Measurements from ENCODE around the gene DMRTA2.

The DMRTA2 gene

DNA sequence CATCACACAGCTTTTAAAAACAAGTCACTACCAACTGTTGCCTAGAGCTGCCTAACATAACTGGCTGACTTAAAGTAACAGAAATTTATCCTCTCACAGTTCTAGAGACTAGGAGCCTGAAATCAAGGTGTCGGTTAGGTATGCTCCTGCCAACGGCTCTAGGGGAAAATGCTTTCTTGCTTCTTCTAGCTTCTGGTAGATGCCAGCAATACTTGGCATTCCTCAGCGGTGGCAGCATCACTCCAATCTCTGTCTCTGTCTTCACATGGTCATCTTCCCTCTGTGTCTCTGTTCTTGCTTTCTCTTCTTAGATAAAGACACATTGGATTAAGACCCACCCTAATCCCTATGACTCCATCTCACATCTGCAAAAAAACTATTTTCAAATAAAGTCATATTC lies 51.5 kb downstream of the DMRTA2 start:
- no peak for DNase-seq

DNA sequence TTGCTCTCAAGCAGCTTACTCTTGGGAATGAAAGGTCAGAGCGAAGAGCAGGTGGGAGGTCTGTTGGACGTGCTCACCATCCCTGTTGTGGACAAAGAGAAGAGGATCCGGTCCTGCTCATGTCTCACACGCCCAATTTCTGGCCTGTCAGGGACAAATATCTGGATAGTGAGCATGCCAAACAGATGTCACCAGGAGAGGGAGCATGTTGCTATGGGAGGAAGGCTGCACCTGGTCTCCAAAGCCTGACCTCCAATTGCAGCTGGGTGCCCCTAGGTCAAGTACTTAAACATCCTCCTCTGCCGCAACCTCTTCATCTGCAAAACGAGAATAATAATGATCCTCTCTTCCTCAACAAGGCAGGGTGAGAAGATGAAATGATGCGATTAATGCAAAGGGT lies 53.4 kb downstream of the DMRTA2 start:
- peak; percentile 36 for DNase-seq

DNA sequence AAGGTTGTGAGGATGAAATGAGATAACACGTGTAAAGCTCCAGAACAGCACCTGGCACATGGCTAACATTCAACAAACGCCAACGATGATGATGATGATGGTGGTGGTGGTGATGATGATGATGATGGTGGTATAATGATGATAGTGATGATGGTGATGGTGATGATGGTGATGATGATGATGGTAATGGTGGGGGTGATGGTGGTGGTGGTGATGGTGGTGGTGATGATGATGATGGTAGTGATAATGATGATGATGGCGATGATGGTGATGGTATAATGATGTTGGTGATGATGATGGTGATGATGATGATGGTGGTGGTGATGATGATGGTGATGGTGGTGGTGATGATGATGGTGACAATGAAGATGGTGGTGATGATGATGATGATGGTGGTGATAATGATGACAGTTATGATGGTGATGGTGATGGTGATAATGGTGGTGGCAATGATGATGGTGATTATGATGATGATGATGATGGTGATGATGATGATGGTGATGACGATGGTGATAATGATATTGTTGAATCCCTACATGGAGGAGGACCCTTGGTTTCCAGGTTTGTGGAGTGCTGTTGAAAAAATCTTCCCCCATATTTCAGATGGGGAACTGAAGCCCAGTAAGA lies 54.1 kb downstream of the DMRTA2 start:
- DNase-seq = no peak

DNA sequence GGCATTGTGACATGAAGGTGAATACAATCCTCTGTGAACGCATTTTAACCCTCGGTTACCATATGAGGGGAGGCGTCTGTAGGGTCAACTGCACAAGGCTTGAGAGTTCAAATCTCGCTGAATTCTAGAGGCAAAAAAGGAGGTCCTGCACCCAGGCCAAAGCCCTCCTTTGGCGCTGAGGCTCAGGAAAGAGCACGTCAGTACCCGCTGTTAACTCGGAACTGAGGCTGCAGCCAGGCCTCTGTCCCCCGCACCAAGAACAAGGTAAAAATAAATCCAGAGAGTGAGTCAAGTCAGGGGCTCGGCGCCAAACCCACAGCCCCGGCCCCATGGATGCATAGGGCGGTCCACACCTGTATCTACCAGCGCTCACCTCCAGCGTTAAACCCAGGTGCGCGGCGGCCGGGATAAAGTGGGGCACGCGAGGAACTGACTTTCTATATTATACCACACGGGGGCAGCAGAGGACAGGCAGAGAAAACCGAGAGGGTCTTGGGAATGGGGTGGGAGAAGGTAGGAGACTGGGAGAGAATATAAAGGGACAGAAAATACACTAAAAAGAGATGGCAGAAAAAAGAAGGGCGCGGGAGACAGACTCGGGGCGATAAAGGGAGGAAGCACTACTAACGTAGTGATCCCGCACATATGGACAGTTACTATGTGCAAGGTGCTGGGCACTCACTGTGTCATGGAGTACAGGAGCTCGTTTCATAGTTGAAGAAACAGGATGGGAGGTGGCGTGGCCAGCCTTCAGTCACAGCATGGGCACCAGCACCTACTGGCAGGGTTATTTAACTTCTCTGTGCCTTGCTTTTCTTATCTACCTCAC lies 54.9 kb downstream of the DMRTA2 start:
- DNase-seq = peak; percentile 48

Data from NCI-H2029 (cell line).